ENCODE data around the gene NMD3.

NMD3 gene

GRCh38 chr3:161217496-161217895 is 3.6 kb upstream of the NMD3 start:
- DNase-seq (ENCODE audit: low read depth in 1 of 2, low spot score in 1 of 2), result no peak
- TF ChIP-seq REST (IDR thresholded peaks at IDR 0.05; ENCODE audit: insufficient replicate concordance, low read depth) (no peak), SPI1 (IDR thresholded peaks at IDR 0.05; ENCODE audit: borderline replicate concordance, low read depth) (no peak), POLR2AphosphoS5 (IDR thresholded peaks at IDR 0.05; ENCODE audit: low read depth) (no peak), GABPA (IDR thresholded peaks at IDR 0.05; ENCODE audit: low read depth) (no peak)
- TF ChIP-seq, protein P1, sequence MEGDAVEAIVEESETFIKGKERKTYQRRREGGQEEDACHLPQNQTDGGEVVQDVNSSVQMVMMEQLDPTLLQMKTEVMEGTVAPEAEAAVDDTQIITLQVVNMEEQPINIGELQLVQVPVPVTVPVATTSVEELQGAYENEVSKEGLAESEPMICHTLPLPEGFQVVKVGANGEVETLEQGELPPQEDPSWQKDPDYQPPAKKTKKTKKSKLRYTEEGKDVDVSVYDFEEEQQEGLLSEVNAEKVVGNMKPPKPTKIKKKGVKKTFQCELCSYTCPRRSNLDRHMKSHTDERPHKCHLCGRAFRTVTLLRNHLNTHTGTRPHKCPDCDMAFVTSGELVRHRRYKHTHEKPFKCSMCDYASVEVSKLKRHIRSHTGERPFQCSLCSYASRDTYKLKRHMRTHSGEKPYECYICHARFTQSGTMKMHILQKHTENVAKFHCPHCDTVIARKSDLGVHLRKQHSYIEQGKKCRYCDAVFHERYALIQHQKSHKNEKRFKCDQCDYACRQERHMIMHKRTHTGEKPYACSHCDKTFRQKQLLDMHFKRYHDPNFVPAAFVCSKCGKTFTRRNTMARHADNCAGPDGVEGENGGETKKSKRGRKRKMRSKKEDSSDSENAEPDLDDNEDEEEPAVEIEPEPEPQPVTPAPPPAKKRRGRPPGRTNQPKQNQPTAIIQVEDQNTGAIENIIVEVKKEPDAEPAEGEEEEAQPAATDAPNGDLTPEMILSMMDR (IDR thresholded peaks at IDR 0.05; ENCODE audit: insufficient read depth, low read length), result no peak
- Histone ChIP-seq H3K4me3 (replicated peaks; ENCODE audit: insufficient read depth, low read length) (no peak overlapping the region), H3K27ac (replicated peaks) (no peak overlapping the region), H3K27me3 (ENCODE audit: insufficient read depth, poor library complexity, severe bottlenecking) (no peaks in the 10 kb centered on the region)

DNA sequence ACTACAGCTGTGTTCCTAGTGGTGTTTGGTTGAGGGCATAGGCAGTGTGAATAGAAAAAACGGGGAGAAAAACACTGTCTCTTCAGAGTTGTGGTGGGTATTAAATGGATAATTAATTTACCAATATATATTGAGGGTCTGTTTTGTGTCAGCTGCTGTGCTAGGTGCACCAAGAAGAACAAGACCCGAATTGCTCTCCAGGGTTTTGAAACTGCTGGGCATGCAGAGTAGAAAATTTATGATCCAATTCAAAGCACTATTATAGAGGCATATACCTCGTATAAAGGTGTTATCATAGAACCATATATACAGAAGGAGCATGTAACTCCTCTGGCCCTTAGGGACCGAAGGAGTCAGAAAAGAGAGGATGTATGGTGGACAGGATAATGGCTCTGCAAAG is 1.6 kb upstream of the NMD3 start:
- no peak overlapping the region for H3K27ac ChIP-seq (replicated peaks)
- DNase-seq (ENCODE audit: low read depth in 1 of 2, low spot score in 1 of 2), result no peak
- H3K4me3 ChIP-seq (replicated peaks; ENCODE audit: insufficient read depth, low read length), result no peak overlapping the region
- no peaks in the 10 kb centered on the region for H3K27me3 ChIP-seq (ENCODE audit: insufficient read depth, poor library complexity, severe bottlenecking)
- no peak for TF ChIP-seq SPI1 (IDR thresholded peaks at IDR 0.05; ENCODE audit: borderline replicate concordance, low read depth)
- TF ChIP-seq GABPA (IDR thresholded peaks at IDR 0.05; ENCODE audit: low read depth), result no peak
- TF ChIP-seq REST (IDR thresholded peaks at IDR 0.05; ENCODE audit: insufficient replicate concordance, low read depth), result peak; percentile 76

GRCh38 chr3:161221806-161222600 is 892 bp downstream of the NMD3 start:
- TF ChIP-seq POLR2AphosphoS5 (IDR thresholded peaks at IDR 0.05; ENCODE audit: low read depth), result no peak
- no peak for TF ChIP-seq REST (IDR thresholded peaks at IDR 0.05; ENCODE audit: insufficient replicate concordance, low read depth)
- TF ChIP-seq, protein P1 (IDR thresholded peaks at IDR 0.05; ENCODE audit: insufficient read depth, low read length), result no peak
- TF ChIP-seq GABPA (IDR thresholded peaks at IDR 0.05; ENCODE audit: low read depth), result no peak
- TF ChIP-seq SPI1 (IDR thresholded peaks at IDR 0.05; ENCODE audit: borderline replicate concordance, low read depth), result no peak
- Histone ChIP-seq H3K27me3 (ENCODE audit: insufficient read depth, poor library complexity, severe bottlenecking) (no peaks in the 10 kb centered on the region), H3K27ac (replicated peaks) (peak overlapping the region; percentile 87), H3K4me3 (replicated peaks; ENCODE audit: insufficient read depth, low read length) (peak overlapping the region; percentile 97)
- DNase-seq (ENCODE audit: low read depth in 1 of 2, low spot score in 1 of 2), result peak; percentile 30 to 38

Data from HL-60 (cell line).